KMS-11 (cell line): ENCODE data around the gene BPI.
"Not testable (repeated sequence)": the region's sequence is repeated elsewhere in the genome, so short reads cannot be mapped to it uniquely, and the experiment has no call there.

Source experiments
- H2AFZ ChIP-seq: fragments of 200-600 bp; sonication (generic); 2 replicates; pipeline ENCODE4 v1.6.1; 2016; ENCODE audit warnings: antibody characterized with exemption, mixed run types, low read depth
- H3K27ac ChIP-seq: fragments of 200-600 bp; sonication (generic); 2 replicates; pipeline ENCODE4 v1.6.1; 2016; ENCODE audit warnings: mild to moderate bottlenecking, mixed run types
- H3K27me3 ChIP-seq: fragments of 200-600 bp; sonication (generic); 2 replicates; pipeline ENCODE4 v1.6.1; 2017; ENCODE audit warnings: mild to moderate bottlenecking, low read depth, mixed run types, moderate library complexity; ENCODE audit not compliant: insufficient read depth
- H3K36me3 ChIP-seq: fragments of 200-600 bp; sonication (generic); 2 replicates; pipeline ENCODE4 v1.6.1; 2017; ENCODE audit warnings: mild to moderate bottlenecking, mixed run types; ENCODE audit not compliant: insufficient read depth
- H3K4me1 ChIP-seq: fragments of 200-600 bp; sonication (generic); 2 replicates; pipeline ENCODE4 v1.6.1; 2016; ENCODE audit warnings: mild to moderate bottlenecking, low read depth, mixed run types; ENCODE audit not compliant: poor library complexity, severe bottlenecking
- H3K4me2 ChIP-seq: fragments of 200-600 bp; sonication (generic); 2 replicates; pipeline ENCODE4 v1.7.0; 2016; ENCODE audit warnings: mild to moderate bottlenecking, mixed run types
- H3K4me3 ChIP-seq: fragments of 200-600 bp; sonication (generic); IDR thresholded peaks from 2 replicates; pipeline ENCODE4 v1.6.1; 2017; ENCODE audit warnings: low read depth, low read length, mixed read lengths; ENCODE audit not compliant: insufficient read depth
- H3K79me2 ChIP-seq: fragments of 200-600 bp; sonication (generic); 2 replicates; pipeline ENCODE4 v1.6.1; 2016; ENCODE audit warnings: low read depth, mixed run types; ENCODE audit not compliant: insufficient read depth
- H3K9ac ChIP-seq: fragments of 200-600 bp; sonication (generic); 2 replicates; pipeline ENCODE4 v1.6.1; 2016; ENCODE audit warnings: mild to moderate bottlenecking, mixed run types
- H4K20me1 ChIP-seq: fragments of 200-600 bp; sonication (generic); 2 replicates; pipeline ENCODE4 v1.6.1; 2016; ENCODE audit warnings: mild to moderate bottlenecking, mixed run types; ENCODE audit not compliant: insufficient read depth
- CTCF ChIP-seq: fragments of 200-600 bp; sonication (generic); conservative IDR thresholded peaks from 2 replicates; pipeline ENCODE4 v1.6.1; 2017; ENCODE audit warnings: low read depth, mild to moderate bottlenecking, antibody characterized with exemption, low read length, moderate library complexity, mixed read lengths

The BPI gene

GRCh38 chr20:38303908-38304379 is at the start of gene BPI:
BPI (plus strand) TSS chr20:38304156; CDS start chr20:38304224, 68 bp downstream.
- H3K9ac ChIP-seq = no peak within 1 kb of the TSS
- H3K79me2 ChIP-seq = no peaks in the 10 kb centered on the region
- no peaks in the 10 kb centered on the region for H3K27me3 ChIP-seq
- H3K4me3 ChIP-seq = no peak within 1 kb of the TSS
- no peak for TF ChIP-seq CTCF
- no peaks in the 10 kb centered on the region for H3K4me1 ChIP-seq
- no peak within 1 kb of the TSS for H3K4me2 ChIP-seq
- no peak within 1 kb of the TSS for H3K27ac ChIP-seq
- no peak within 1 kb of the TSS for H2AFZ ChIP-seq
- H4K20me1 ChIP-seq = no peaks in the 10 kb centered on the region
- H3K36me3 ChIP-seq = no peaks in the 10 kb centered on the region

- H3K4me2 ChIP-seq, H4K20me1 ChIP-seq, H3K79me2 ChIP-seq, H3K4me3 ChIP-seq, H3K27ac ChIP-seq, H2AFZ ChIP-seq, H3K36me3 ChIP-seq, H3K4me1 ChIP-seq, H3K9ac ChIP-seq, H3K27me3 ChIP-seq: not testable (repeated sequence)
Measured at GRCh38 chr20:38254621-38255020, 49.3 kb upstream of the BPI start.

- no peak overlapping the region for H3K4me3 ChIP-seq
- H3K36me3 ChIP-seq = no peaks in the 10 kb centered on the region
- no peak overlapping the region for H3K9ac ChIP-seq
- H3K27ac ChIP-seq = no peak overlapping the region
- no peak for TF ChIP-seq CTCF
- no peak overlapping the region for H2AFZ ChIP-seq
- H3K79me2 ChIP-seq = no peaks in the 10 kb centered on the region
- H3K27me3 ChIP-seq = no peaks in the 10 kb centered on the region
- no peaks in the 10 kb centered on the region; the same call in 1 of the 2 replicates for H4K20me1 ChIP-seq
- H3K4me1 ChIP-seq = no peaks in the 10 kb centered on the region
- no peak overlapping the region for H3K4me2 ChIP-seq
Measured at GRCh38 chr20:38255393-38255792, 48.6 kb upstream of the BPI start.

GRCh38 chr20:38256021-38256420 is 47.9 kb upstream of the BPI start:
- Histone ChIP-seq H2AFZ (no peak overlapping the region), H3K4me3 (no peak overlapping the region), H4K20me1 (no peaks in the 10 kb centered on the region; the same call in 1 of the 2 replicates), H3K4me1 (no peaks in the 10 kb centered on the region), H3K4me2 (no peak overlapping the region), H3K27me3 (no peaks in the 10 kb centered on the region), H3K27ac (no peak overlapping the region), H3K9ac (no peak overlapping the region), H3K79me2 (no peaks in the 10 kb centered on the region), H3K36me3 (no peaks in the 10 kb centered on the region)
- no peak for TF ChIP-seq CTCF

- no peak overlapping the region for H2AFZ ChIP-seq
- TF ChIP-seq CTCF = no peak
- no peaks in the 10 kb centered on the region; the same call in 1 of the 2 replicates for H4K20me1 ChIP-seq
- H3K9ac ChIP-seq = no peak overlapping the region
- H3K4me1 ChIP-seq = no peaks in the 10 kb centered on the region
- no peaks in the 10 kb centered on the region for H3K36me3 ChIP-seq
- H3K4me3 ChIP-seq = no peak overlapping the region
- no peak overlapping the region for H3K4me2 ChIP-seq
- H3K79me2 ChIP-seq = no peaks in the 10 kb centered on the region
- H3K27me3 ChIP-seq = no peaks in the 10 kb centered on the region
- H3K27ac ChIP-seq = no peak overlapping the region
Measured at GRCh38 chr20:38256966-38257365, 47.0 kb upstream of the BPI start.
